ENCODE results near the gene EML6. TPM values are rescaled to one million over a fixed set of nuclear protein-coding genes. Genes with fewer than 3 reads are reported as not detected.

The EML6 gene
- total and polyA plus RNA-seq, 5 donors from 2014 or later = 0.06 to 0.59 (median 0.33) TPM; not detected in 1

DNA sequence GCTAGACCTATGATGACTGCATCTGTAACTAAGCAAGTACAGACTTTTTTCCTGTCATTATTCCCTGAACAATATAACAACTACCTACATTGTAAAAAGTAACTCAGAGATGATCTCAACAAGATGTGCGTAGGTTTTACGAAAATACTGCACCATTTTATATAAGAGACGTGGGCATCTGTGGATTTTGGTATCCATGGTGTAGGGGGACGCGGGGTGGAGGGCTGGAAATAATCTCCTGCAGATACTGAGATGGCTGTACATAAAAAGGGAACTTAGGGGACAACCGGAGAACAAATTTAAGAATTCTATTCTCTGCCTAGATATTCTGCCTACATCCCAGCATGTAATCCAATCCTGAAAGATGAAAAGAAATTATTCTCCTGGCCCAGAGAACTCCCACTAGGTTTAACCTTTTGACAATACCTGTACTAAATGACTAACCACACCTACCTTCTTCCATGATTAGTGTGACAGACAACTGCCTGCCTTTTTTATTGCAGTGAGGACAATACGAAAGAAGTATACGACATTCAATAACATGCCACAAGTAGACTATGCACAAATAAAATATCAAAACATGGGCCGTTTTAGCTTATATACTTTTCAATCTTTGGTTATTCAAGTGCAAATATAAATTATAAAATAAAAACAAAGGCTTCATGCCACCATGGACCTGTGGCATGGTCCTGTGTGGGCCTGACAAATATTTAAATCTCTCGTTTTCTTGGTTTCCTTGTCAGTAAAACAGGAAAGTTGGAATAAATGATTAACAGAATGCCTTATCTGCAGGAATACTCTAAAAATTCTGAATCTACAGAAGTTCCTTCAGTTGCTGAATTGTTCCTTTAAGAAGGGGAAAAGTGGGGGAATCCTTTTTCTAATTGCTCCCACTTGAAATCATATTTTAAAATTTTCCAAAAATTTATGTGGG, 280.5 kb downstream of the EML6 start:
- Histone ChIP-seq H3K4me1 (ENCODE audit: control insufficient read depth, insufficient read depth, low read length, poor library complexity, severe bottlenecking) (peaks cover 48% of the 10 kb centered on the region), H3K27ac (ENCODE audit: insufficient read depth, low read length, poor library complexity, severe bottlenecking) (no peak overlapping the region), H3K36me3 (ENCODE audit: control insufficient read depth, insufficient read depth, low read length) (no peaks in the 10 kb centered on the region), H3K27me3 (ENCODE audit: control insufficient read depth, insufficient read depth, low read length) (no peaks in the 10 kb centered on the region), H3K9me3 (ENCODE audit: control insufficient read depth in 2 of 2, low read length in 2 of 2) (no peaks in the 10 kb centered on the region), H3K4me3 (ENCODE audit: low read depth, low read length) (no peak overlapping the region)
- no peak for ATAC-seq (ENCODE audit: low read depth in 2 of 2)
- Mint-ChIP-seq H3K27me3 (no peaks in the 10 kb centered on the region), H3K27ac (no peak overlapping the region), H3K9me3 (no peaks in the 10 kb centered on the region), H3K4me1 (peaks cover 61 to 80% (median 70%) of the 10 kb centered on the region in 4 donors), H3K4me3 (peak overlapping the region in 1 of 4 donors; percentile 4), H3K36me3 (peaks cover 4% of the 10 kb centered on the region)
- no peak for DNase-seq

DNA sequence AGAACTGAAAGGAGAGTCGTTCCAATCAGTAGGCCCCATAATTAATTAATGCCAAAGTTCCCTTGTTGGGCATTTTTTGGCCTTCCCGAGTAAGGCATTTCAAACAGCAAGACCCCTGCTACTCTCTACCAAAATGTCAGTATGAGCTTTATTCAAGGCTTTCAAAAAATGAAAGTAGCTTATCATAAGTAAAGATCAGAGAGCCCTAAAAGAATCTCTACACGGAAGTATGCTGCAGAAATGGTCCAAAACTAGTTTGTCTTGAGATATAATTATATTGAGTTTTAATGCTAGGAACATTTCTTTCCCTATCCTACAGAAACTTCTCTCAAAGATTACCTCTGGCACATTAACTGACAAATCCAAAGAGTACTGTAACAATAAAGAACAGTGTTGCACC, 282.8 kb downstream of the EML6 start:
- no peak overlapping the region for H3K27ac ChIP-seq (ENCODE audit: insufficient read depth, low read length, poor library complexity, severe bottlenecking)
- H3K27me3 Mint-ChIP-seq = no peaks in the 10 kb centered on the region
- peaks cover 49% of the 10 kb centered on the region for H3K4me1 ChIP-seq (ENCODE audit: control insufficient read depth, insufficient read depth, low read length, poor library complexity, severe bottlenecking)
- peak overlapping the region; percentile 0 to 86 (median 55) for H3K27ac Mint-ChIP-seq
- no peaks in the 10 kb centered on the region for H3K36me3 ChIP-seq (ENCODE audit: control insufficient read depth, insufficient read depth, low read length)
- no peaks in the 10 kb centered on the region for H3K9me3 ChIP-seq (ENCODE audit: control insufficient read depth in 2 of 2, low read length in 2 of 2)
- no peaks in the 10 kb centered on the region for H3K9me3 Mint-ChIP-seq
- peaks cover 57 to 80% (median 68%) of the 10 kb centered on the region in 4 donors for H3K4me1 Mint-ChIP-seq
- no peak for ATAC-seq (ENCODE audit: low read depth in 2 of 2)
- H3K27me3 ChIP-seq (ENCODE audit: control insufficient read depth, insufficient read depth, low read length) = no peaks in the 10 kb centered on the region
- peaks cover 4% of the 10 kb centered on the region for H3K36me3 Mint-ChIP-seq
- peak overlapping the region; percentile 98 for H3K4me3 ChIP-seq (ENCODE audit: low read depth, low read length)
- H3K4me3 Mint-ChIP-seq = peak overlapping the region; percentile 60 to 85 (median 70)
- peak in 2 of 3 donors; percentile 12 to 34 for DNase-seq

DNA sequence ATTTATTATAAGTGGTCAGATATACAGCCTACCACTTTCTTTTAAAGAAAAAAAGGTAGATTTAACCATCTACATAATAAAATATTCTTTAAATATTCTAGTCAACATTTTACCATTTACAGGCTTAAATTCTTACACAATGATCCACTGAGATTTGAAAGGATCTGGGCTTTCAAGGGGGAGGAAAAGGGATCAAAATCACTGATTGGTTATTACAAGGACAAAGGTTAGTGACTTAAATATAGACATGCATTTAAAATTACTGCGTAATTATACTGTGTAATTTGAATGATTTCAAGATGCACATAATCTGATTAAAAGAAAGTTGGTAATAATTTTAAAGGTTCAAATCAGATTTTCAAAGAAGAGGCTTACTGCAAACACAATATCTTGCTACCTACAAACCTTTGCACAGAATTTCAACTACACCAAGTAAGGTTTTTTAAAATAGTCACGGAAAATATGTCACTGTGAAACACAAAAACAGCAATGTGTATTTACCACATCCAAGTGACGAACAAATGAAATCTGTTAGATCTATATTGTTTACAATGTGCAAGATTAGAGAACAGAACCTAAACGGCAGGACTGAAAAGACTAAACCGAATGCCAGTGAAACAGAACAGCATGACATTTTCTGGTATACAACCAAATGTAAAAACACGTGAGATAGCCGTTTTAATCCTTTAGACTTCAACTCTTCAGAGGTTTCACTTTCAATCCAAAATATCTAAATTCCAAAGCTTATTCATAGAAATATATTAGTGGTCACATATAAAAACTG, 286.0 kb downstream of the EML6 start:
- DNase-seq (peak in 2 of 3 donors; percentile 46 to 49), ATAC-seq (ENCODE audit: low read depth in 2 of 2) (peak; percentile 8 to 27)
- H3K36me3 Mint-ChIP-seq = peaks cover 4% of the 10 kb centered on the region
- H3K9me3 Mint-ChIP-seq = no peaks in the 10 kb centered on the region
- peaks cover 56 to 87% (median 72%) of the 10 kb centered on the region in 4 donors for H3K4me1 Mint-ChIP-seq
- Histone ChIP-seq H3K27me3 (ENCODE audit: control insufficient read depth, insufficient read depth, low read length) (no peaks in the 10 kb centered on the region), H3K36me3 (ENCODE audit: control insufficient read depth, insufficient read depth, low read length) (no peaks in the 10 kb centered on the region), H3K4me3 (ENCODE audit: low read depth, low read length) (peak overlapping the region; percentile 98), H3K9me3 (ENCODE audit: control insufficient read depth in 2 of 2, low read length in 2 of 2) (no peaks in the 10 kb centered on the region), H3K27ac (ENCODE audit: insufficient read depth, low read length, poor library complexity, severe bottlenecking) (peak overlapping the region; percentile 73), H3K4me1 (ENCODE audit: control insufficient read depth, insufficient read depth, low read length, poor library complexity, severe bottlenecking) (peaks cover 62% of the 10 kb centered on the region)
- peak overlapping the region; percentile 86 to 95 (median 92) for H3K27ac Mint-ChIP-seq
- H3K27me3 Mint-ChIP-seq = no peaks in the 10 kb centered on the region
- H3K4me3 Mint-ChIP-seq = peak overlapping the region; percentile 91 to 98 (median 93)

DNA sequence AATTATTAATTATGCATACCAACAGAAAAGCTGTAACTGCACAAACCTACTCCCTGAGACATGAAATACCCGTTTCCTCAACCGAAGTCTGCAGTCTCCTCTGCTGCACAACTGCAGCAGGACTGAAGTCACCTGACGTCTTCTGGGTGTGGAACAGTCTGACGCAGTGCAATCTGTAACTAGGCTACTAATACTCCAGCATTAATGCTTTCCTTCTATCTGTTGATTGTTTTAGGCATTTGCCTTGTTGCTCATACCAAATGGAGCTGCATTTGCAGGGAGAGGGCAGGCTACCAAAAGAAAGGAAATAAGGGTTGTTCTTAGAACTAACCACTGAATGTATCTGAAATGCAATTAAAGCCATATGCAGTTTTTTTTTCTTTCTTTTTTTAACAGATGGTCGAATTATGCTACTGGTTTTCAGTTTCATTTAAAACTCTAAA, 286.7 kb downstream of the EML6 start:
- H3K27ac ChIP-seq (ENCODE audit: insufficient read depth, low read length, poor library complexity, severe bottlenecking) = peak overlapping the region; percentile 73
- H3K27me3 ChIP-seq (ENCODE audit: control insufficient read depth, insufficient read depth, low read length) = no peaks in the 10 kb centered on the region
- DNase-seq (peak; percentile 17 to 82 (median 70)), ATAC-seq (ENCODE audit: low read depth in 2 of 2) (peak; percentile 94 to 95)
- H3K27me3 Mint-ChIP-seq = no peaks in the 10 kb centered on the region
- no peaks in the 10 kb centered on the region for H3K9me3 Mint-ChIP-seq
- H3K4me1 Mint-ChIP-seq = peaks cover 54 to 88% (median 71%) of the 10 kb centered on the region in 4 donors
- H3K36me3 ChIP-seq (ENCODE audit: control insufficient read depth, insufficient read depth, low read length) = no peaks in the 10 kb centered on the region
- peak overlapping the region; percentile 98 for H3K4me3 ChIP-seq (ENCODE audit: low read depth, low read length)
- peaks cover 57% of the 10 kb centered on the region for H3K4me1 ChIP-seq (ENCODE audit: control insufficient read depth, insufficient read depth, low read length, poor library complexity, severe bottlenecking)
- H3K36me3 Mint-ChIP-seq = no peaks in the 10 kb centered on the region
- no peaks in the 10 kb centered on the region for H3K9me3 ChIP-seq (ENCODE audit: control insufficient read depth in 2 of 2, low read length in 2 of 2)
- peak overlapping the region; percentile 86 to 95 (median 92) for H3K27ac Mint-ChIP-seq
- peak overlapping the region; percentile 91 to 98 (median 93) for H3K4me3 Mint-ChIP-seq

DNA sequence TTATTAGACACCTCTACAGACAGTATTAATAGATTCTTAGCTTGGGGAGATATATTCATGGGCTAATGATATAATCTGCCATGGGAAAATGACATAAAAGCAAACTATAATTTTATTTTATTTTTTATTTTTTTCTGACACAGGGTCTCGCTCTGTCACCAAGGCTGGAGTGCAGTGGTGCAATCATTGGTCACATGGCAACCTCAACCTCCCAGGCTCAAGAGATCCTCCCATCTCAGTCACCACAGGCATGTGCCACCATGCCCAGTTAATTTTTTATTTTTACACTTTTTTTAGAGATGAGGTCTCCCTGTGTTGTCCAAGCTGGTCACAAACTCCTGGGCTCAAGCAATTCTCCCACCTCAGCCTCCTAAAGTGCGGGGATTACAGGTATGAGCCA, 287.5 kb downstream of the EML6 start:
- H3K9me3 ChIP-seq (ENCODE audit: control insufficient read depth in 2 of 2, low read length in 2 of 2) = no peaks in the 10 kb centered on the region
- DNase-seq (no peak), ATAC-seq (ENCODE audit: low read depth in 2 of 2) (no peak)
- H3K36me3 Mint-ChIP-seq = no peaks in the 10 kb centered on the region
- peak overlapping the region; percentile 91 to 98 (median 93) for H3K4me3 Mint-ChIP-seq
- no peaks in the 10 kb centered on the region for H3K36me3 ChIP-seq (ENCODE audit: control insufficient read depth, insufficient read depth, low read length)
- peak overlapping the region; percentile 86 to 95 (median 92) for H3K27ac Mint-ChIP-seq
- H3K4me1 ChIP-seq (ENCODE audit: control insufficient read depth, insufficient read depth, low read length, poor library complexity, severe bottlenecking) = peaks cover 57% of the 10 kb centered on the region
- no peaks in the 10 kb centered on the region for H3K27me3 ChIP-seq (ENCODE audit: control insufficient read depth, insufficient read depth, low read length)
- H3K4me1 Mint-ChIP-seq = peaks cover 54 to 84% (median 71%) of the 10 kb centered on the region in 4 donors
- no peaks in the 10 kb centered on the region for H3K9me3 Mint-ChIP-seq
- H3K27me3 Mint-ChIP-seq = no peaks in the 10 kb centered on the region
- H3K4me3 ChIP-seq (ENCODE audit: low read depth, low read length) = peak overlapping the region; percentile 98
- peak overlapping the region; percentile 73 for H3K27ac ChIP-seq (ENCODE audit: insufficient read depth, low read length, poor library complexity, severe bottlenecking)

DNA sequence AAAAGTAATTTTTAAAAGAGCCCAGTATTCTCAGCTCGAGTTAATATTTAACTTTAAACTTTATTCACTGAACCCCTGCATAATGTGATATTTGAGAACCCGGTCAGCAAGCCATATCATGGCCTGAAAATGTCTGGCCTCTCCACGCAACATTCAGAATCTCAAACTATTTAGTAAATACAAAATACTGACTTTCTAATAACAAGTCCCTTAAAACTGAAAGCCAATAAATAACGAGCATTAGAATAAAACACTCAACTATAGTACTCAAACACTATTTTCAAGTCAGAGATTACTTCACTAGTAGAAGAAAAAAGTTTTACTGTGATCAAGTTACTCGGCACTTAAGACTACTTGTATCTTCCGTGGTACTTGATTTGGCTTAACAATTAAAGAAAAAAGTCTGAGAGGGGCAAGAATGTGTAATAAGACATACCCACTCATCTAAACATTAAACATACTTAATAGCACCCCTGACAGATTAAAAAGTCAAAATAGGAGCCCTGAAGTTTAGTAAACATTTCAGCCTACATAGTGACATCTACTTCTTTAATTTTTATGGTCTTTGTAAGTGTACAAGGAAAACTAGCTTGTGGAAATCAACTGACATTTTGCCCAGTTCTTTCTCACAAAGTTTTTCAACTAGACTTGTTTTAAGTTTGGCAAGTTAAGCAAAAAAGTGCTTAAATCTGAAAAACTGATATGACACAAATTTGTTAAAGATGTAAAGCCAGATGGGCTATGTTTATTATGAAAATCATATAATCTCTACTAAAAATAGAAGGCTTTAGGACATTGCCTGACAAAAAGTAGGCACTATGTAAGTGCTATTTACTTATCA, 288.6 kb downstream of the EML6 start:
- H3K4me3 Mint-ChIP-seq = peak overlapping the region in 2 of 4 donors; percentile 44 to 79

More for the DNA sequence above, 288.6 kb downstream of the EML6 start:
- peaks cover 47% of the 10 kb centered on the region for H3K4me1 ChIP-seq (ENCODE audit: control insufficient read depth, insufficient read depth, low read length, poor library complexity, severe bottlenecking)
- no peak overlapping the region for H3K27ac ChIP-seq (ENCODE audit: insufficient read depth, low read length, poor library complexity, severe bottlenecking)
- Mint-ChIP-seq H3K36me3 (no peaks in the 10 kb centered on the region), H3K9me3 (no peaks in the 10 kb centered on the region), H3K4me1 (peaks cover 44 to 75% (median 60%) of the 10 kb centered on the region in 4 donors), H3K27ac (peak overlapping the region; percentile 34 to 95 (median 86)), H3K27me3 (no peaks in the 10 kb centered on the region)
- no peaks in the 10 kb centered on the region for H3K36me3 ChIP-seq (ENCODE audit: control insufficient read depth, insufficient read depth, low read length)
- H3K27me3 ChIP-seq (ENCODE audit: control insufficient read depth, insufficient read depth, low read length) = no peaks in the 10 kb centered on the region
- H3K4me3 ChIP-seq (ENCODE audit: low read depth, low read length) = peak overlapping the region; percentile 38
- ATAC-seq (ENCODE audit: low read depth in 2 of 2) (no peak), DNase-seq (no peak)
- no peaks in the 10 kb centered on the region for H3K9me3 ChIP-seq (ENCODE audit: control insufficient read depth in 2 of 2, low read length in 2 of 2)
